ENCODE measurements around the gene TXNL4A. TPM values are rescaled to one million over a fixed set of nuclear protein-coding genes. Genes with fewer than 3 reads are reported as not detected.
A peak's percentile ranks its signal among the peaks of the same experiment; 100 is the strongest.
"Not testable (repeated sequence)": the region's sequence is repeated elsewhere in the genome, so short reads cannot be mapped to it uniquely, and the experiment has no call there.

The TXNL4A gene
- total RNA-seq, 1 experiment from 2014 or later: 86.6 TPM

DNA sequence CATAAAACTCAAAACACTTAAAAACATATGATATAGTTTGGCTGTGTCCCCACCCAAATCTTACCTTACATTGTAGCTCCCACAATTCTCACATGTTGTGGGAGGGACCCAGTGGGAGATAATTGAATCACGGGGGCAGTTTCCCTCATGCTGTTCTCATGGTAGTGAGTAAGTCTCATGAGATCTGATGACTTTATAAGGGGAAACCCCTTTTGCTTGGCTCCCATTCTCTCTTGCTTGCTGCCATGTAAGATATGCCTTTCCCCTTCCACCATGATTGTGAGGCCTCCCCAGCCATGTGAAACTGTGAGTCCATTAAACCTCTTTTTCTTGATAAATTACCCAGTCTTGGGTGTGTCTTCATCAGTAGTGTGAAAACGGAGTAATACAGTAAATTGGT lies 11.3 kb upstream of the TXNL4A start:
- not testable (repeated sequence) for DNase-seq (ENCODE audit: low spot score)

DNA sequence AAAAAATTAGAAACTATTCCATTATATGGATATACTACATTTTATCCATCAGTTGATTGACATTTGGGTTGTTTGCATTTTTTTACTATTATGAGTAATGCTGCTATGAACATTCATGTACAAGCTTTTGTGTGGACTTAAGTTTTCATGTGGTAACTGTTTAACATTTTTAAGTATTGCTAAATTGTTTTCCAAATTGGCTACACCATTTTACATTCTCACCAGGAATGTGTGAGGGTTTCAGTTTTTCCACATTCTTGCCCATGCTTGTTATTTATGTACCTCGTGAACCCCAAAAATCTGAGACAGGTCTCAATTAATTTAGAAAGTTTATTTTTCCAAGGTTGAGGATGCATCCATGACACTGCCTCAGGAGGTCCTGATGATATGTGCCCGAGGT lies 3.1 kb upstream of the TXNL4A start:
- no peak for DNase-seq (ENCODE audit: low spot score)

DNA sequence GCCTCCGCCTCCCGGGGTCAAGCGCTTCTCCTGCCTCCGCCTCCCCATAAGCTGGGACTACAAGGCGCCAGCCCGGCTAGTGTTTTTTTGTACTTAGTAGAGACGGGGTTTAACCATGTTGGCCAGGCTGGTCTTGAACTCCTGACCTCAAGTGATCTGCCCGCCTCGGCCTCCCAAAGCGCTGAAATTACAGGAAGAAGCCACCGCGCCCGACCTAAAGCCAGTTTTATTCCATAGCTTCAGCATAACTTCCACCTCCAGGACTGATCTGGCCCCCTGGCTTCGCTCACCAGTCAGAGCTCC lies 783 bp upstream of the TXNL4A start:
- no peak for DNase-seq (ENCODE audit: low spot score)

DNA sequence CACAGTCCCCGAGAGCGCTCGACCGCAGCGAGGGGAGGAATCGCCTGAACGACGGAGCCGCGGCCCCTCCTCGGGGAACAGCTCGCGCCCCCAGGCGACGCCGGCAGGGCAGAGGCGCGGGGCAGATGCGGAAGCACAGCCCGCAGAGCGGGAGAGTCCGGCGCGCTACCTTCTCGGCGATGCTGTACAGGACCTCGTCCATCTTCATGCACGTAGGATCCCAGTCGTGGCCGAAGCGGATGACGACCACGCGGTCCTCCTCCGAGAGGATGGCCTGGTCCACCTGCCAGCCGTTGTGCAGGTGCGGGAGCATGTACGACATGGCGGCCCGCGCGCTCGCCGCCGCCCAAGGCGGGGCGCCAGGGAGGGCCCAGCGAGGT lies 302 bp downstream of the TXNL4A start:
- peak; percentile 18 for DNase-seq (ENCODE audit: low spot score)

DNA sequence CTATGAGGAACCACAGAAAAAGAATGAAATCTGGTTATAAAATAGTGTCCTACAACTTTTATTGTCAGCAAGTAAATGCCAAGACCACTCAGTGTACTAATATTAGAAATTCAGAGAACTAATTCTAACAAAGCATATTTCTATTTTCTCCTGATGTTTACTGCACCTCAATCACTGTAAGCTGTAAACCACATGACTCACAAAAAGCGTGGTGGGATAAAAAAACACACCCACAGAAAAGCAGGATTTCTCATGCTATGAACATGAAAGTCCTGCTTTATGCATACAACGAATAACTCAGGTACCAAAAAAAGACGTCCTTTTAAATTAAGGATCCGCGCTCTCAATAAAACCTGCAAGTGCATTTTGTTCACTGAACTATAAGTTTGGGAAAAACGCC lies 797 bp downstream of the TXNL4A start:
- DNase-seq (ENCODE audit: low spot score): no peak

DNA sequence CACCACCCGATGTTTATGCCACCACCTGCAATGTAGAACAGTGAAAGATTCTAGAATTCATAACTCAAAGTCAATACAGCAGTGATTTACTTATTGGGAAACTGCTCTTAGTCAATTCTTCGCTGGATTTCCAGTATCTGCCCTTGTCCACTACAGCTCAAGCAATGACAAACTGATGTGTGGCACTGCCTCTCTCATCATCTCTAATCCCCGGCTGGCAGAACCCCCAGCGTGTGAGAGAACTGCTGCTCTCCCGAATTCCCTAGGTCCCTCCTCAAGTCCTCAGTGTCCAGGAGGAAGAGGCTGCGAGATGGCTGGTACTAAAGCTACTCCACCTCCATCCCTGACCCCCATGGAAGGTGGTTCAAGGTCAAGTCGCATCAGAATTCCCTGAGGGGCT lies 1.6 kb downstream of the TXNL4A start:
- DNase-seq (ENCODE audit: low spot score): no peak

DNA sequence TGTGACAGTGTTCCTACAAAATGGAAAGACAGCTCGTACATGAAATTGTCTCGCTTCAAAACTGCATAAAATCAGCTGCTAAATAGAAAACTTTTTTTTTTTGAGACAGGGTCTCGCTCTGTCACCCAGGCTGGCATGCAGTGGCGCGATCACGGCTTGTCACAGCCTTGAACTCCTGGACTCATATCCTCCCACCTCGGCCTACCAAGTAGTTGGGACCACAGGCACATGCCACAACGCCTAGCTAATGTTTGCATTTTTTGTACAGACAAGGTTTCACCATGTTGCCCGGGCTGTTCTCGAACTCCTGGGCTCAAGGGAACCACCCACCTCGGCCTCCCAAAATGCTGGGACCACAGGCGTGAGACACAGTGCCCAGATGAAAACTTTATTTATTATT lies 3.2 kb downstream of the TXNL4A start:
- DNase-seq (ENCODE audit: low spot score): no peak

DNA sequence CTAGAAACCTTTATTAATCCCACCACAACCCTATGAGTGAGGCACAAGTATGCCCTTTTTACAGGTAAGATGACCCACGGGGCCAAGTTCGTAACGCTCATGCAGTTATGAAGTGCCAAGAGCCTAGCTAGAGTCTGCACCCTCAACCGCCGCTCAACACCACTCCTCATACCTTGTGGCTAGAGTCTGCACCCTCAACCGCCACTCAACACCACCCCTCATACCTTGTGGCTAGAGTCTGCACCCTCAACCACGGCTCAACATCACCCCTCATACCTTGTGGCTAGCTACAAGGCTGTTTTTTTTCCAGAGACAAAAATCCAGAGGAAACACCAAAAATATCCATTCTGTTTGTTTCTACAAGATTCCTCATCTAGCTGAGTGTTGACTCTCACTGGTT lies 4.6 kb downstream of the TXNL4A start:
- no peak for DNase-seq (ENCODE audit: low spot score)

DNA sequence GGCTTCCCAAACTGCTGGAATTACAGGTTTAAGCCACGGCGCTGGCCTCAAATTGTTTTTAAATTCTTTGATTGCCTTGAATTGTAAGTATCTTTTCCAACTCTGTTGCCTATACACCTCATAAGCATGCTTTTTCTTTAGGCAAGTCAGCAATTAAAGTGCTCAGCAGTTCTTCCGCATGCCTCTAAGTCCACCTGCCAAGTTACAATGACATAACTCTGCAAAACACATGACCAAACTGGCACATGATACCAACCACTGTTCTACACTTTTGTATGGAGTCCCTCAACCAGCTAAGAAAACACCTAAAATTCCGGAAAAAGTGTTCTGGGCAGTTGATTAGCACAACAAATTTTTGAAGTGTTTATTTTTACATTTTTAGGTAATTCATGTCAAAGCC lies 5.1 kb downstream of the TXNL4A start:
- no peak for DNase-seq (ENCODE audit: low spot score)

DNA sequence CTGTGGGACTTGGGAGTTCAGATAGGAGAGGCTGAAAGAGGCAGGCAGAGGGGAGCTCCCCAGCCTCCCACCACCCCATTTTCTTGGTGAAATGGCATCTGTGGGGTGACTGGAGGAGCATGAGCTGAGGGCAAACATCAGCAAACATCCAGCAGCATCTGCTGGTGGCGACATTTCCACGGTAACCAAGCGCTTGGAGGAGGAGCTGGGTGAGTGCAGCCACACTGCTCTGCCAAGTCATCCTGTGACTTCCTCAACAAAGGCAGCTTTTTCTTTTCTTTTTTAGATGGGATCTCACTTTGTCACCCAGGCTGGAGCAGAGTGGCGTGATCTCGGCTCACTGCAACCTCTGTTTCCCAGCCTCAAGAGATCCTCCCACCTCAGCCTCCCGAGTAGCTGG lies 5.6 kb downstream of the TXNL4A start:
- no peak for DNase-seq (ENCODE audit: low spot score)

DNA sequence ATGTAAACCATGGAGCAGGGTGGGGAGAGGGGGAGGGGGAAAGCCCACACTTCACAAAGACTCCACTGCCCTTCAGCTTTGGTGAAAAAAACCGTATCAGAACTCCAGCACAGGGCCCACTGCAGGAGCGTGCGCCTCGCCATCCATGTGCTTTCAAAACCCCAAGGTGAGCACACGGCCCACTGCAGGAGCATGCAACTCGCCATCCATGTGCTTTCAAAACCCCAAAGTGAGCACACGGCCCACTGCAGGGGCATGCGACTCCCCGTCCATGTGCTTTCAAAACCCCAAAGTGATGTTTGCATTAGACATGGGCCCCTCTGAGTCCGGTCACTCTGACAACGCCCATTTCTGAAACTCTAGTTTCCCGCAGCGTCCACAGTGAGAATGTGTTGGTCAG lies 7.8 kb downstream of the TXNL4A start:
- no peak for DNase-seq (ENCODE audit: low spot score)

DNA sequence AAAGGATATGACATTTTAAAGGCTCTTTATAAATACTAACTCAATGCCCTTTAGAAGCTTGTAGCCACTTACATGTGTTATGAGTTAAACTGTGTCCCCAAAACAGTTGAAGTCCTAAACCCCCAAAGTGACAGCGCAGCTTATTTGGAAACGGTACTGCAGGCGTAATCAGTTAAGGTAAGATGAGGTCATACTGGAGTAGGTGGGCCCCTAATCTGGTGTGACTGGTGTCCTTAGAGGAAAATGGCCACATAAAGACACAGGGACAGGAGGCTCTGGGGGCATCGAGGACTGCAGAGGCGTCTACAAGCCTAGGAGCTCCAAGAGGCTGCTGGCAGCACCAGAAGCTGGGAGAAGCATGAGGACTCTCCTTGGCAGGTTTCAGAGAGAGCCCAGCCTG lies 8.5 kb downstream of the TXNL4A start:
- DNase-seq (ENCODE audit: low spot score): no peak

DNA sequence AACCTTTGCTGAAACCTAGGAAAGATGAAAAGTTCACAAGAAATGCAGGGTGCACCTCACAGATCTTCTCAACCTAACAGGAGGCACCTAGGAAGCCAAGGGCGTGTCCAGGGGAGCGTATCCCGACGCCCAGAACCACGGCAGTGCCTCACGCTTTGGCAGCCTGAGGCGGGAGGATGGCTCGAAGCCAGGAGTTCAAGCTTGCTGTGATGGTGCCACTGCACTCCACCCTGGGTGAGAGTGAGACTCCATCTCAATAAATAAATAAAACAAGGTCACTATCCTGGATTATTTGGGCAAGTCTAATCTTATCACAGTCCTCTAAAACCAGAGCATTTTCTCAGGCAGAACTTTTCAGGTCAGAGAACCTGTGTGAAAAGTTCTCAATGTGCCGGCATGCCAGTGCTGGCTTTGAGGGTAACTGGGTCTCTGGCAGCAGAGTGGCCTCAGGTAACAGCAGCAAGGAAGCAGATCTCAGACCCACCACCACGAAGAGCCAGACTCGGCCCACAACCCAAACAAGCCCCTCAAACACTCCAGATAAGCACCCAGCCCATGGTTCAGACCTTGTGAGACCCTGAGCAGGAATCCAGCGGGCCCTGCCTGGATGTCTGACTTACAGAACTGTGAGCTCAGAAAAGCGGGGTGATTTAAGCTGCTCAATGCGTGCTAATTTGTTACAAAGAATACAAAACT lies 12.2 kb downstream of the TXNL4A start:
- DNase-seq (ENCODE audit: low spot score): no peak

DNA sequence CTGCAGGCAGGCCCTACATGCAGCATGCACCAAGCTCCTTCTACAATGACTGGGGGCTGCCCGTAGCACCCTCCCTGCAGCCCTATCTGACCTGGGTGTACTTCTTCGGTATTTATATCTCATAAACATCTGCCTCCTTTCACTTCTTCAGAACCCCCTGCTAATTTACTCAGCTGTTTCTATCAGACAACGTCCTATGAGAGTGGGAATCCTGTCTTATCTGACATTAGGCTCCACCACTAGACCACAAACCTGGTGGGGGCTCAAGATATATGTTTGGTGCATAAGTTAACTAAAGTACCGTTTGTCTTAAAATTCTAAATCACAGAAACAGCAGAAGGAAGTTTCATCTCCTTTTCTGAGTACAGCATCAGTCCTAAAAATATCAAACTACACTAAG lies 13.3 kb downstream of the TXNL4A start:
- DNase-seq (ENCODE audit: low spot score): no peak

DNA sequence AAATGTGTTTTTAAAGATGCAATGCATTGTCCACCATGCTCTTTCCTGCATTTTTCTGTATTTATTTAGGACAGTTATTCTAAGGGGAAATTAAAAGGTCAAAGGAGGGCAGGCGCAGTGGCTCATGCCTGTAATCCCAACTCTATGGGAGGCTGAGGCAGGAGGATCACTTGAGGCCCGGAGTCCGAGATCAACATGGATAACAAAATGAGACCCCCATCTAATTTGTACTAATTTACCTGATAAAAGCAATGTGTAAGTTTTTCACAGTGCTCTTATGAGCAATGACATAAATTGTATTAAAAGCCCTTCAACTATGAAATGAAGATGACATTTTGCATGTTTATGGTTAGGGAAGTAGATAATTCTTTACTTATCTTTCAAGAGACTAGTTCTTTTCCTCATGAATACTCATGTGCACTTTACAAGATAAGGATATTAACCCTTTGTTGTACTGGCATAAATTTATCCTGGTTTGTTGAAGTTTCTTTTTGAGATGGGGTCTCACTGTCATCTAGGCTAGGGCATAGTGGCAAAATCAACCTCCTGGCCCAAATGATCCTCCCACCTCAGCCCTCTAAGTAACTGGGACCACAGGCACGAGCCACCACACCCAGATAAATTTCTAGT lies 14.2 kb downstream of the TXNL4A start:
- no peak for DNase-seq (ENCODE audit: low spot score)

DNA sequence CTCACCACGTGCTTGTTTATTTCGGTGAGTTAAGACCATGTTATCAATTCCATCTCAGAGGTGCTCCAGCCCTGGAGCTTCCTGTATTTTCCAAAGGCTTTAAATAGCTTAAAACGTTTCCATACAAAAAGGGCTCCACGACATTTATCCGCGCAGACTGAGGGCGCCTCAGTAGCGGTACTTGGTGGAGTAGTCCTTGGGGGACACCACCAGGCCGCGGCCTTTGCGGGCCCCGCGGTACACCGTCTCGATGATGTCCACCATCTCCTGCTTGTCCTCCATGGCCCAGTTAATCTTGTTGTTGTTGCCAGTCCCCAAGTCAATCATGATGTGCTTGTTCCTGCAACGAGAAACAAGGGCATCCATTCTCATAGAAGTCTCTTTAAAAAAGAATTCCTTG lies 14.8 kb downstream of the TXNL4A start:
- DNase-seq (ENCODE audit: low spot score): no peak

DNA sequence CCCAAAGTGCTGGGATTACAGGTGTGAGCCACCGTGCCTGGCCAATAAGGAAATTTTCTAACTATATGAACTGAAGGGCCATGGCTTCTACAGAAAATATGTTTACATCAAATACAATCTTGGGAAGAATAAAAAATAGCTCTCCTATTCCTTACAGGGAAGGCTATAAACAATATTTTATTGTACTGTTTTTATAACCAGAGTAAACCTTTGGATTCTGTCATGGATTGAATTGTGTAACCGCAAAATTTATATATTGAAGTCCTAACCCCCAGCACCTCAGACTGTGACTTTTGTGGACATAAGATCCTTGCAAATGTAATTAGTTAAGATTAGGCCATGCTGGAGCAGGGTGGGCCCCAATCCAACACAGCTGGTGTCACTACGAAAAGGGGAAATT lies 15.6 kb downstream of the TXNL4A start:
- no peak for DNase-seq (ENCODE audit: low spot score)

DNA sequence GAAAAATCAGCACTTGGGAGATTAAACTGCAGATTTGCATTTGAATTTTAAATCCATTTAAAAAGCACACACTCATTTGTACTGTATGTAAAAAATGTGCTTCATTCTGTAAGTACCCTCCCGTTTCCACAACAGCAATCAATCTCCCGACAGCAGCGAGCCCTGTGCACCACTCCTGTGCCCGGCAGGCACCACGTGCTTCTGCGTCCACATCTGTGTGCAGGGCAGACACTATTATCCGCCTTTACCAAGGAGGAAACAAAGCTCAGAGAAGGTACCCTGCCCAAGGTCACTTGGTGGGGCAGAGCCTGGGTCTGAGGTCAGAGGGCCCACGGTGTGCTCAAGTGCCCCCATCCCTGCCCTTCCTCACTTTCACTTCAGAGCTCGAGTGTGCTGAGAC lies 16.4 kb downstream of the TXNL4A start:
- no peak for DNase-seq (ENCODE audit: low spot score)

DNA sequence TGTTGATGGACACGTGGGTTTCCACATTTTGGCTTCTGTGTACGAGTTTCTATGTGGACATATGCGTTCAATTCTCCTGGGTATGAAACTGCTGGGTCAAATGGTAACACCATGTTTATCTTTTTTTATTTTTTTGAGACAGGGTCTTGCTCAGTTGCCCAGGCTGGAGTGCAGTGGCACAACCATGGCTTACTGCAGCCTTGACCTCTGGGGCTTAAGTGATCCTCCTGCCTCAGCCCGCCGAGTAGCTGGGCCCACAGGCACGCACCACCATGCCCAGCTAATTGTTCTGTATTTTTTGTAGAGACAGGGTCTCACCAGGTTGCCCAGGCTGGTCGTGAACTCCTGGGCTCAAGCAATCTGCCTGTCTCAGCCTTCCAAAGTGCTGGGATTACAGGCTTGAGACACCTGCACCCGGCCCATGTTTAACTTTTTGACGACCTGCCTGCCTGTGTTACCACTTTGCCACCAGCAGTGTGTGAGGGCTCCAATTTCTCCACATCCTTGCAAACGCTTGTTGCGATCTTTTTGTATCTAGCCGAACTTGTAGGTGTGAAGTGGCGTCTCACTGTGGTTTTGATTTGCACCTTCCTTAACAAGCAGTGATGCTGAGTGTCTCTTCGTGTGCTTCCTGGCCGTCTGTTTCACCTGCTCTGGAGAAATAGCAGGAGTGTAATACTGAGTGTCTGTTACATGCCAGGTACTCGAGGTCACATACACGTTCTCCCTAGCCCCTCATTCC lies 17.0 kb downstream of the TXNL4A start:
- no peak for DNase-seq (ENCODE audit: low spot score)

DNA sequence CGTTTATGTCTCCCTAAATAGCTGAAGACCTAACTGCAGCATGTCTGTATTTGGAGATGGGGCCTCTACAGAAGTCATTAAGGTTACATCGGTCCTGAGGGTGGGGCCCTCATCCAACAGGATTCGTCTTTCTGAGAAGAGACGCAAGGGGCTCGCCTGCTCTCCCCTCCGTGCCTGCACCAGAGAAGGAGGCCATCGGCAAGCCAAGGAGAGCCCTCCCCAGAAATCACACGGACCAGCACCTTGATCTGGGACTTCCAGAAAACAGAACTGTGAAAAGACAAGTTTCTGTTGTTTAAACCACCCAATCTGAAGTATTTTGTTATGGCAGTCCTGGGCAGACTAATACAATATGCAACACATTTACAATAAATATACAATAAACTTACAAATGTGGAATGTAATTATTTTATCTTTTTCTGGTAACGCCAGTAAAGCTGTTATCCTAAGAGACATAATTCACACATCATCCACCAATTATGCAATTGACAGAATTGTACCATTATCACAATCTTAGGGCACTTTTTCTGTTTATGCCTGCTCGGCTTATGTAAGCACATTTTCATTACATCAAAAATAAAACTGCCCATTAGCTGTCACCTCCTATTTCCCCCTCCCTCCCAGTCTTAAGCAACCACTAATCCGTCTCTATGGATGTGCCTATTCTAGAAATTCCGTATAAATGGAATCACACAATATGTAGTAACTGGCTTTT lies 17.8 kb downstream of the TXNL4A start:
- no peak for DNase-seq (ENCODE audit: low spot score)

DNA sequence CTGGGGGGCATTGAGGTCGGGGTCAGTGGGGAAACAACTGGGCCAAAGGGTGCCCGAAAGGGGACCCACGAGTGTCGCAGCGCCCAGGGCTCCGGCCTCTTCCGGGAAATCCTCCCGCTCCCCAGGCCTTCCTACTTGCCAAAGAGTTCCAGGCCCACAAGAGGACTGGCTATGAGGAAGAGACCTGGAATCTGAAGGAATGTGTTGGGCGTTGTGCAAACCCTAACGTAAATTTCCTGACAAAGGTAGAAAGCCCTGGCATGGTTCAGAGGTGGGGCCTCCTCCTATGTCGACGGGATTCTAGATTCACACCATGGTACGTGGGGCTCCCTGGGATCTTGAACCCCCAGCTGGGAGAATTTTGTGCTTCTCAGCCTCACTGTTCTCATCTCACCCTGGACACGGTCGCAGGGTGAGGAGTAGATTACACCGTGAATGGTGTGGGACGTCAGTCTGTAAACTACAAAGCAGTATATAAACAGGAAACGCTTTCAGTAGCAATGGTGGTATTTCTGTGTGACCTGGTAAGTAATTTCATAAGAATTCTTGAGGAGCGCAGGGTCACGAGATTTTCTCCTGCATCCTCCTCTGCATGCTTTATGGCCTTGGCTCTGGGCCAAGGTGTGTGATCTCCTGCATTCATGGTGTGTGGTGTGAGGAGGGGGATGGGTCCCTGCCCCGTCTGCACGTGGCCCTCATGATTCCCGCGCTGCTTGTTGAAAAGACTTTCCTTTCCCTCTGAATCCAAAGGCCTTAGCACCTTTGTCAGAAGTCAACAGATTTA lies 23.1 kb downstream of the TXNL4A start:
- no peak for DNase-seq (ENCODE audit: low spot score)
